A549 (cell line): ENCODE results near the gene TBCEL.

Source experiments
- CBX2 ChIP-seq: fragments of 200-600 bp; sonication (generic); IDR thresholded peaks from 2 replicates; pipeline ENCODE4 v1.6.1; 2016; ENCODE audit warnings: low read depth, mild to moderate bottlenecking, borderline replicate concordance
- EP300 ChIP-seq, 2 experiments: fragments of >200 bp; sonication (Bioruptor Twin); formaldehyde crosslinking; IDR thresholded peaks; 2 replicates in 1 of 2; 3 replicates in 1 of 2; pipeline ENCODE4 v1.6.1; 2016 to 2017
- KDM1A ChIP-seq: fragments of 200-600 bp; sonication (generic); IDR thresholded peaks from 2 replicates; pipeline ENCODE4 v1.6.1; 2016; ENCODE audit warnings: low read depth, mild to moderate bottlenecking
- PHF8 ChIP-seq: fragments of 200-600 bp; sonication (generic); IDR thresholded peaks from 2 replicates; pipeline ENCODE4 v1.6.1; 2016; ENCODE audit warnings: low read depth, mild to moderate bottlenecking, antibody characterized with exemption, moderate library complexity, borderline replicate concordance
- POLR2A ChIP-seq: IDR thresholded peaks from 2 replicates; pipeline ENCODE4 v1.6.1; 2012; ENCODE audit warnings: mild to moderate bottlenecking, low read length
- RCOR1 ChIP-seq: fragments of 150-350 bp; IDR thresholded peaks from 2 replicates; pipeline ENCODE4 v1.6.1; 2014; ENCODE audit warnings: antibody characterized with exemption, low read length, low read depth
- TF ChIP-seq, protein P1 (sequence below): fragments of >200 bp; sonication (Bioruptor Twin); formaldehyde crosslinking; IDR thresholded peaks from 3 replicates; pipeline ENCODE4 v1.5.1; 2016

DNA sequence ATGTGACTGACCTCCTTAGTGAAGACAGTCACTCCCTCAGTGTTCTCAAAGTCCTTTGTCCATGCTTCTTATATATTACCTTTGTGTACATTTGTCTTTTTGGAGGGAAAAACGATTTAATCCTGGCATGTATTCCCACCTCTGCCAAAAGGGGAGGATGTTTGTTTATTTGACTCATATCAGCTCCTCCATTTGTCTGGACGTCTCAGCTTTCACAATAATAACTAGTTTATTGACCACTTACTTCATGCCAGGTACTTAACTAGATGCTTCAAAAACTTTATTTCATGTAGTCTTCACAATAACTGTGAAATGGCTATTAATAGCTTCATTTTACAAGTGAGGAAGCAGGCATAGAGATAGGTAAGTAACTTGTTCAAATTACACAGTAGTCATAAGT is 5.3 kb downstream of the TBCEL start:
- no peak for TF ChIP-seq RCOR1
- no peak for TF ChIP-seq POLR2A
- TF ChIP-seq, protein P1, sequence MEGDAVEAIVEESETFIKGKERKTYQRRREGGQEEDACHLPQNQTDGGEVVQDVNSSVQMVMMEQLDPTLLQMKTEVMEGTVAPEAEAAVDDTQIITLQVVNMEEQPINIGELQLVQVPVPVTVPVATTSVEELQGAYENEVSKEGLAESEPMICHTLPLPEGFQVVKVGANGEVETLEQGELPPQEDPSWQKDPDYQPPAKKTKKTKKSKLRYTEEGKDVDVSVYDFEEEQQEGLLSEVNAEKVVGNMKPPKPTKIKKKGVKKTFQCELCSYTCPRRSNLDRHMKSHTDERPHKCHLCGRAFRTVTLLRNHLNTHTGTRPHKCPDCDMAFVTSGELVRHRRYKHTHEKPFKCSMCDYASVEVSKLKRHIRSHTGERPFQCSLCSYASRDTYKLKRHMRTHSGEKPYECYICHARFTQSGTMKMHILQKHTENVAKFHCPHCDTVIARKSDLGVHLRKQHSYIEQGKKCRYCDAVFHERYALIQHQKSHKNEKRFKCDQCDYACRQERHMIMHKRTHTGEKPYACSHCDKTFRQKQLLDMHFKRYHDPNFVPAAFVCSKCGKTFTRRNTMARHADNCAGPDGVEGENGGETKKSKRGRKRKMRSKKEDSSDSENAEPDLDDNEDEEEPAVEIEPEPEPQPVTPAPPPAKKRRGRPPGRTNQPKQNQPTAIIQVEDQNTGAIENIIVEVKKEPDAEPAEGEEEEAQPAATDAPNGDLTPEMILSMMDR = no peak
- TF ChIP-seq CBX2 = no peak
- no peak for TF ChIP-seq KDM1A
- no peak for TF ChIP-seq EP300 (IDR thresholded peaks at IDR 0.05)
- no peak for TF ChIP-seq PHF8
